ENCODE measurements around the gene AGRN.

The AGRN gene

GRCh38 chr1:985126-985525 lies 34.8 kb upstream of the AGRN start:
- TF ChIP-seq ZBTB7A (IDR thresholded peaks at IDR 0.05; ENCODE audit: low read depth) (no peak), YY1 (IDR thresholded peaks at IDR 0.05; ENCODE audit: low read depth) (no peak), FOXM1 (IDR thresholded peaks at IDR 0.05; ENCODE audit: borderline replicate concordance, low read depth) (no peak), TEAD4 (IDR thresholded peaks at IDR 0.05) (no peak), NFIC (IDR thresholded peaks at IDR 0.05) (no peak), REST (IDR thresholded peaks at IDR 0.05; ENCODE audit: low read depth) (no peak), MAX (IDR thresholded peaks at IDR 0.05) (no peak), TAF1 (IDR thresholded peaks at IDR 0.05; ENCODE audit: low read depth) (no peak), USF1 (IDR thresholded peaks at IDR 0.05) (no peak), CREB1 (IDR thresholded peaks at IDR 0.05; ENCODE audit: low read depth) (no peak), EGR1 (IDR thresholded peaks at IDR 0.05) (no peak), EP300 (IDR thresholded peaks at IDR 0.05; ENCODE audit: borderline replicate concordance) (no peak), RAD21 (IDR thresholded peaks at IDR 0.05; ENCODE audit: low read depth) (no peak), CEBPB (IDR thresholded peaks at IDR 0.05) (no peak), TCF12 (IDR thresholded peaks at IDR 0.05; ENCODE audit: low read depth) (no peak)

GRCh38 chr1:991895-992294 lies 28.0 kb upstream of the AGRN start:
- TF ChIP-seq RAD21 (IDR thresholded peaks at IDR 0.05; ENCODE audit: low read depth) (no peak), CEBPB (IDR thresholded peaks at IDR 0.05) (no peak), NFIC (IDR thresholded peaks at IDR 0.05) (no peak), TAF1 (IDR thresholded peaks at IDR 0.05; ENCODE audit: low read depth) (no peak), USF1 (IDR thresholded peaks at IDR 0.05) (no peak), MAX (IDR thresholded peaks at IDR 0.05) (no peak), EGR1 (IDR thresholded peaks at IDR 0.05) (no peak), TCF12 (IDR thresholded peaks at IDR 0.05; ENCODE audit: low read depth) (no peak), REST (IDR thresholded peaks at IDR 0.05; ENCODE audit: low read depth) (no peak), FOXM1 (IDR thresholded peaks at IDR 0.05; ENCODE audit: borderline replicate concordance, low read depth) (no peak), CREB1 (IDR thresholded peaks at IDR 0.05; ENCODE audit: low read depth) (no peak), EP300 (IDR thresholded peaks at IDR 0.05; ENCODE audit: borderline replicate concordance) (no peak)

- TF ChIP-seq REST (IDR thresholded peaks at IDR 0.05; ENCODE audit: low read depth) = no peak
- TF ChIP-seq MAX (IDR thresholded peaks at IDR 0.05) = no peak
- no peak for TF ChIP-seq NFIC (IDR thresholded peaks at IDR 0.05)
- no peak for TF ChIP-seq USF1 (IDR thresholded peaks at IDR 0.05)
- no peak for TF ChIP-seq TAF1 (IDR thresholded peaks at IDR 0.05; ENCODE audit: low read depth)
- TF ChIP-seq TCF12 (IDR thresholded peaks at IDR 0.05; ENCODE audit: low read depth) = no peak
- TF ChIP-seq CEBPB (IDR thresholded peaks at IDR 0.05) = no peak
- TF ChIP-seq ZBTB7A (IDR thresholded peaks at IDR 0.05; ENCODE audit: low read depth) = no peak
- no peak for TF ChIP-seq EGR1 (IDR thresholded peaks at IDR 0.05)
- no peak for TF ChIP-seq CREB1 (IDR thresholded peaks at IDR 0.05; ENCODE audit: low read depth)
- no peak for TF ChIP-seq TEAD4 (IDR thresholded peaks at IDR 0.05)
- TF ChIP-seq EP300 (IDR thresholded peaks at IDR 0.05; ENCODE audit: borderline replicate concordance) = no peak
- no peak for TF ChIP-seq YY1 (IDR thresholded peaks at IDR 0.05; ENCODE audit: low read depth)
- no peak for TF ChIP-seq RAD21 (IDR thresholded peaks at IDR 0.05; ENCODE audit: low read depth)
- no peak for TF ChIP-seq FOXM1 (IDR thresholded peaks at IDR 0.05; ENCODE audit: borderline replicate concordance, low read depth)
Measured at GRCh38 chr1:992362-992761, 27.6 kb upstream of the AGRN start.
